SK-N-SH (cell line): ENCODE measurements around the gene CSHL1. TPM values are rescaled to one million over a fixed set of nuclear protein-coding genes. Genes with fewer than 3 reads are reported as not detected.
"Not testable (repeated sequence)": the region's sequence is repeated elsewhere in the genome, so short reads cannot be mapped to it uniquely, and the experiment has no call there.

Experiments
- CTCF ChIA-PET: fragments of 300-600, 350-600 bp; formaldehyde crosslinking; extraction: SDS; loops from one replicate; lab custom pipeline; 2021; lab: Yijun Ruan, JAX
- POLR2A ChIA-PET: fragments of 350-600 bp; sonication (Branson Sonifier 250); formaldehyde crosslinking; extraction: SDS; loops from one replicate; lab custom pipeline; 2020; ENCODE audit warnings: antibody characterized with exemption, inconsistent platforms; lab: Yijun Ruan, JAX
- DNase-seq: peaks from one replicate; pipeline ENCODE4 v3.0.0; 2012
- H2AFZ ChIP-seq: fragments of 200-600 bp; sonication (generic); 2 replicates; pipeline ENCODE4 v1.8.1; 2016; ENCODE audit warnings: antibody characterized with exemption, mild to moderate bottlenecking, low read depth
- H3F3A ChIP-seq: fragments of 200-600 bp; sonication (generic); replicated peaks from 2 replicates; pipeline ENCODE3; 2016; ENCODE audit warnings: antibody characterized with exemption, mild to moderate bottlenecking; ENCODE audit not compliant: insufficient read depth
- H3K27ac ChIP-seq, 2 experiments: fragments of 200-500 bp in 1 of 2; fragments of 200-600 bp in 1 of 2; sonication (Bioruptor generic) in 1 of 2; sonication (generic), shearing (Covaris generic) in 1 of 2; 2 replicates each; pipeline versions ENCODE4 v1.5.1 to v1.6.1; 2014 to 2016; ENCODE audit warnings: low read depth in 2 of 2, inconsistent platforms in 1 of 2, low read length in 1 of 2, mild to moderate bottlenecking in 1 of 2, mixed read lengths in 1 of 2
- H3K27me3 ChIP-seq: fragments of 200-600 bp; sonication (generic), shearing (Covaris generic); 2 replicates; pipeline ENCODE4 v1.6.1; 2016; ENCODE audit warnings: mixed run types; ENCODE audit not compliant: insufficient read depth
- H3K36me3 ChIP-seq, 2 experiments: fragments of 200-500 bp in 1 of 2; fragments of 200-600 bp in 1 of 2; sonication (Bioruptor generic) in 1 of 2; sonication (generic) in 1 of 2; replicated peaks in 1 of 2; 2 replicates each; pipeline versions ENCODE3 to v1.5.1; 2014 to 2016; ENCODE audit warnings: low read length in 1 of 2, mild to moderate bottlenecking in 1 of 2; ENCODE audit not compliant: insufficient read depth in 2 of 2, control insufficient read depth in 1 of 2
- H3K4me1 ChIP-seq, 2 experiments: fragments of 200-500 bp in 1 of 2; fragments of 200-600 bp in 1 of 2; sonication (Bioruptor generic) in 1 of 2; sonication (generic), shearing (Covaris generic) in 1 of 2; 2 replicates each; pipeline versions ENCODE4 v1.5.1 to v1.6.1; 2014 to 2016; ENCODE audit warnings: low read depth in 1 of 2, low read length in 1 of 2, mixed run types in 1 of 2; ENCODE audit not compliant: insufficient read depth in 2 of 2, control insufficient read depth in 1 of 2
- H3K4me2 ChIP-seq: fragments of 200-600 bp; sonication (generic), shearing (Covaris generic); 2 replicates; pipeline ENCODE4 v1.6.1; 2017; ENCODE audit warnings: mixed run types
- H3K4me3 ChIP-seq, 2 experiments: fragments of 200-500 bp in 1 of 2; fragments of 200-600 bp in 1 of 2; sonication (Bioruptor generic) in 1 of 2; sonication (generic), shearing (Covaris generic) in 1 of 2; 2 replicates each; pipeline versions ENCODE4 v1.5.1 to v1.8.1; 2014 to 2016; ENCODE audit warnings: low read depth in 2 of 2, inconsistent platforms in 1 of 2, low read length in 1 of 2, mild to moderate bottlenecking in 1 of 2, mixed read lengths in 1 of 2, moderate library complexity in 1 of 2
- H3K79me2 ChIP-seq: fragments of 200-600 bp; sonication (generic); 2 replicates; pipeline ENCODE4 v1.8.1; 2017; ENCODE audit warnings: mild to moderate bottlenecking; ENCODE audit not compliant: insufficient read depth
- H3K9ac ChIP-seq: fragments of 200-600 bp; sonication (generic); 2 replicates; pipeline ENCODE4 v1.6.1; 2017; ENCODE audit warnings: mixed run types
- H3K9me2 ChIP-seq: fragments of 200-600 bp; sonication (generic); 2 replicates; pipeline ENCODE4 v1.6.1; 2017; ENCODE audit warnings: mixed run types
- H3K9me3 ChIP-seq: fragments of 200-600 bp; sonication (generic); 2 replicates; pipeline ENCODE4 v1.6.1; 2017; ENCODE audit warnings: mixed run types, mild to moderate bottlenecking, moderate library complexity
- H4K20me1 ChIP-seq: fragments of 200-600 bp; sonication (generic); 2 replicates; pipeline ENCODE4 v1.6.1; 2017; ENCODE audit warnings: mild to moderate bottlenecking, mixed run types; ENCODE audit not compliant: insufficient read depth
- WGBS: methylation state at CpG from one replicate; pipeline ENCODE4 v1.1.6; 2017; ENCODE audit warnings: low lambda C conversion rate; 5-methylcytosine and 5-hydroxymethylcytosine counted together
- polyA plus RNA-seq, 3 experiments: library from polyadenylated mRNA; depleted of rRNA; stranded (reverse); fragments of >200 nt; gene quantifications; 2 replicates each; pipeline ENCODE4 v1.2.3, GENCODE V29; 2012

Gene CSHL1
- polyA plus RNA-seq, 1 of the 3 experiments (the other 2 are of a cell fraction): not detected

DNA sequence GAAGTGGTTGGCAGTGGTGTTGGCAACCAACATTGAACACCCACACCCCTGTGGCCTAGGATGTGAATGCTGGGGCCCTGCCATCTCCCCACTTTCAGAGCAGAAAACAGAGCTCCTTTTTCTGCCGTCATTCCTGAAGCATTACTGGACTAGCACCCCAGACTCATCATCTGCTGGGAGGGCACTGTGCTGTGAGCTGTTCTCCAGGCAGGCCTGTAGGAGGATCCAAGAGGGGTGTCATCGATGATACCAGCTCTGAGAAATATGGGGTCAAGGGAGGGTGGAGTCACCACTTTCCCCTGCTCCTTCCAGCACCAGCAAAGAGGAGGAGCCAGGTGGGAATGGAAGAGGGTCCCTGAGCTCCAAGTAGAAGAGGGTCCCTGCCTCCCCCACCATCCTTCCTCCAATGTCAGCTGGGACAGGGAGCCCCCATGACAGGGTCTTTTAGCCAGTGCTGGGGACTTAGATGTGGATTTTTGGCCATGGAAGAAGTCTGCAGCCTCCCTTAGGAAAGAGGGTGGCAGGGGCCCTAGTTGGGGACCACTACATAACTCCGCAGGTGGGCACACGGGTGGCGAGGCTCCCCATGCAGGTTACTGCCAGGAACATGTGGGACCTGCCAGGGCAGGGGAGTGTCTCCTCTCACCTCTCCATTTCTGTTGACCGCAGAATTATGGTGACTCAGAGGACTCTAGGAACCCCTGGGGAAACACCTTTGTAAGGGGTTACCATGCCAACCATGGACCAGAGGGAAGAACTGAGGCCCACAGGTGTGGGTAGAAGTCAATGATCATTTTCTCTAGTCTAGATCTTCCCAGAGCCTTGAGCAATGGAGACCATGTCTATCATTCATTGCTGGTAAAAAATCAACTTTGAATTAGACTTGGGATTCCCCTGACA is 11.9 kb downstream of the CSHL1 start:
- H3F3A ChIP-seq, H3K4me3 ChIP-seq, H3K27ac ChIP-seq, H2AFZ ChIP-seq, H3K27me3 ChIP-seq, H4K20me1 ChIP-seq, H3K4me2 ChIP-seq, H3K4me1 ChIP-seq, H3K9me3 ChIP-seq, H3K36me3 ChIP-seq, POLR2A ChIA-PET, H3K9me2 ChIP-seq, H3K9ac ChIP-seq, DNase-seq, H3K79me2 ChIP-seq: not testable (repeated sequence)
- WGBS: 37% methylated on average over 5 of the region's 6 CpGs
- CTCF ChIA-PET: interaction anchor here (0.9 to 1.9 kb wide), 3 partner anchors 12 to 234 kb away, joined by 3 to 7 read pairs (median 3); partner anchors contain the start of gene CSHL1

DNA sequence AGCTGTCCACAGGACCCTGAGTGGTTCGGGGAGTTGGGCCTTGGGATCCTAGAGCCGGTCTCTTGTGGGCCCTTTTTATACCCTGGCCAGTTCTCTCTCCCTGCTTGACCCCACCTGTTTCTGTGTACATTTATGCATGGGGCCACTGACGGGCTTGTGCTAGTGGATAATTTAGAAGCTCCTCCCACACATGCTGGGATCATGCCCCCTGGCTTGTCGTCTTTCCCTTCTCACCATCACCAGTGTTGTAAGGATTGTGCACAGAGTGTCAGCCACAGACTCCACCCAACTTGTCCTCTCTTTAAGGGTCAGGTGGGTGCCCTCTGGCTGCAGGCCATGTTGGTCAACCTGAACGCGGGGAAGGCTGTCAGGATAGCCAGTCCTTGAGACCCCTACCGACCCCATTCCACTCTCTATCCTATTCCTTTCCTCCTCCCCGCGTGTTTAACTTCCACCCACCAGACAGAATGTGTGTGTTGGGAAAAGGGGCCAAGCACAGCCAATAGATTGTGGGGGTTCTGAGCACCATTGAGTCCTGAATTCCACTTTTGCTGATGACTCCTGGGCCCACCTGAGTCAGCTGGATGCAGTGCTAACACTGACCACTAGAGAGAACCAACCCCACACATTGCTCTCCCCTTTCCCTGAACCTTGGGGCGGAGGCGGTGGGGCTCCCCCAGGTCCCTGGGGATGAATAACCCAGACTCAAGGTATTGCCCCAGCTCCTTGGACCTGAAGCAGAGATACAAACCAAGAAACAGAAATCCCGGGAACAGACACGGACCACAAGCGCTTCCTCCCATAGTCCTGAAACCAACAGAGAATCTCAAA is 14.3 kb downstream of the CSHL1 start, which contains the start of gene CSH1:
CSH1 (minus strand) TSS at position 51 of the 831 bp plus-strand sequence. CDS start 63 bp downstream, outside the sequence.
- DNase-seq, H3K4me1 ChIP-seq, H3K36me3 ChIP-seq, H3F3A ChIP-seq, H3K79me2 ChIP-seq, H4K20me1 ChIP-seq, H3K27ac ChIP-seq, H3K9me3 ChIP-seq, H3K27me3 ChIP-seq, H3K4me3 ChIP-seq, H3K4me2 ChIP-seq, POLR2A ChIA-PET, H3K9me2 ChIP-seq, H3K9ac ChIP-seq, CTCF ChIA-PET, H2AFZ ChIP-seq: not testable (repeated sequence)
- WGBS: 77% methylated on average over 5 of the region's 14 CpGs

DNA sequence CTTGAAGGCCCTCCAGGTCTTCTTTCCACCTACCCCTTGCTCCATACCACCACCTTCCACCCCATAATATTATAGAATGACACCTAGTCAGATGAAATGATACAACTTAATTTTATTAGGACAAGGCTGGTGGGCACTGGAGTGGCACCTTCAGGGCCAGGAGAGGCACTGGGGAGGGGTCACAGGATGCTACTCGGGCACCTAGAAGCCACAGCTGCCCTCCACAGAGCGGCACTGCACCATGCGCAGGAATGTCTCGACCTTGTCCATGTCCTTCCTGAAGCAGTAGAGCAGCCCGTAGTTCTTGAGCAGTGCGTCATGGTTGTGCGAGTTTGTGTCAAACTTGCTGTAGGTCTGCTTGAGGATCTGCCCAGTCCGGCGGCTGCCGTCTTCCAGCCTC is 16.2 kb downstream of the CSHL1 start:
- H3K9me2 ChIP-seq, POLR2A ChIA-PET, H3K4me2 ChIP-seq, H3K27me3 ChIP-seq, H3F3A ChIP-seq, H3K79me2 ChIP-seq, H3K9ac ChIP-seq, H3K9me3 ChIP-seq, H3K27ac ChIP-seq, H2AFZ ChIP-seq, H3K36me3 ChIP-seq, H4K20me1 ChIP-seq, DNase-seq, CTCF ChIA-PET, H3K4me1 ChIP-seq, H3K4me3 ChIP-seq: not testable (repeated sequence)
- 56% methylated on average over 3 of the region's 10 CpGs for WGBS

DNA sequence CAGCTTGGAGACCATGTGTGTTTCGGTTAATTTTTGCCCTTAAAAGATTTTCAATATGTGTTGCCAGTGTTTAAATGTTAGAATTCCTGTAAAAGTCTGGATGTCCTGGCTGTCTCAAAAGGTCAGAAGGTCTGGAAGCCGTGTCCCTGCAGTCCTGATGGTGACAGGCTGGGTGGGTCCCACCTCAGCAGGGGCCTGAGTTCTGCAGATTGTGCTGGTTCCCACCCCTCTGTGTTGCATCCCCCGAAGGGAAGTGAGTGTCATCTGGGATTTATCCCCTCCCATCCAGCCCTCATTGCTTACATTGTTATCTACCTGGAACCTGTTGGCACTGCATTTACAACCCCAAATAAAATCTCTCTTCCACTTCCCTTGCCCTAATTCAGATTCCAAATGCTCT is 17.0 kb downstream of the CSHL1 start:
- 60% methylated on average over 2 of the region's 3 CpGs for WGBS
- H3K79me2 ChIP-seq, H3K9me2 ChIP-seq, H2AFZ ChIP-seq, H3K4me1 ChIP-seq, POLR2A ChIA-PET, H3F3A ChIP-seq, H3K9me3 ChIP-seq, H3K4me3 ChIP-seq, H4K20me1 ChIP-seq, H3K4me2 ChIP-seq, H3K27me3 ChIP-seq, H3K27ac ChIP-seq, DNase-seq, H3K9ac ChIP-seq, H3K36me3 ChIP-seq: not testable (repeated sequence)
- CTCF ChIA-PET: interaction anchor here (1.2 kb wide), 1 partner anchor 135 kb away, joined by 3 read pairs; no protein-coding TSS in a partner anchor

DNA sequence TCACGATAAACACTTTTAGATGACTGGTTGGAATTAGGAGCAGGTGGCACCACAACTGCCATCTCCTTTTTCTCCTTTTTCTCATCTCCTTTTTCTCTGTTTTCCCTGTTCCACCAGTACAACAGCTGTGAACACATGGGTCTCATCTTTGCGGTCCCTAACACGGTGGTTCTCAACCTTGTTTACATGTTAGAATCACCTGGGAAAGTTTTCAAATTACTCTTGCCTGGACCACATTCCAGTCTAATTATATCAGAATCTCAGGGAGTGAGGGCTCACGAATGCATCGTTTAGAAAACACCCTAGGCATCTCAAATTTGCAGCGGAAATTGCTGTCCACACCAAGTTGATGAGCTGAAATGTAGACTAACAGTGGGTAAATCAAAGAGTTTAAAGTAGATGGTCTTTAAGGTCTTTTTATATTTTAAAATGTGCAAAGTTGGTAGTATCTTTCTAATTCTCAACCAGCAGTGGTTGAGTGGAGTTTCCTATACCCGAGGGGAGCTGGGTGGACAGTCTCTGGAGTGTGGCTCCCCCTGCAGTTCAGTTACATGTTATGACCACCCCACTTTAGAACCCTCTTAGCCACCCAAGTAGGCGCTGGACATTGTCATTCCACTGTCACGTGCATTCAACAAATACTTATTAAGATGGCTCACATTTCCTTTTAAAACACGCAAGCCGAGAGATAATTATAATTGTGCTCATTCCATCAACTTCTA is 18.6 kb downstream of the CSHL1 start:
- 79% methylated on average over 11 of the region's 11 CpGs for WGBS

More for the DNA sequence above, 18.6 kb downstream of the CSHL1 start:
- H3K4me1 ChIP-seq, DNase-seq, H3K4me2 ChIP-seq, POLR2A ChIA-PET, H3F3A ChIP-seq, H3K9me3 ChIP-seq, H3K4me3 ChIP-seq, H3K27ac ChIP-seq, H3K36me3 ChIP-seq, H2AFZ ChIP-seq, H3K27me3 ChIP-seq, H3K79me2 ChIP-seq, H3K9ac ChIP-seq, H3K9me2 ChIP-seq, H4K20me1 ChIP-seq: not testable (repeated sequence)
- CTCF ChIA-PET: interaction anchor here (1.1 to 1.4 kb wide), 3 partner anchors 18 to 136 kb away, joined by 3 read pairs; partner anchors contain the start of gene CSHL1
